IPS-18a (cell line): ENCODE results near the gene CDCP1.

ENCODE experiments used
- H3K27ac ChIP-seq: one replicate; pipeline ENCODE4 v1.5.1; 2013; ENCODE audit warnings: low read length
- H3K27me3 ChIP-seq: one replicate; pipeline ENCODE4 v1.6.1; 2013; ENCODE audit warnings: mild to moderate bottlenecking, low read length; ENCODE audit not compliant: control insufficient read depth, insufficient read depth
- H3K36me3 ChIP-seq: one replicate; pipeline ENCODE4 v1.6.1; 2013; ENCODE audit warnings: low read depth, low read length; ENCODE audit not compliant: control insufficient read depth
- H3K4me1 ChIP-seq: one replicate; pipeline ENCODE4 v1.6.1; 2013; ENCODE audit warnings: low read depth, low read length; ENCODE audit not compliant: control insufficient read depth
- H3K4me3 ChIP-seq: one replicate; pipeline ENCODE4 v1.5.1; 2013; ENCODE audit warnings: low read length
- H3K9ac ChIP-seq: one replicate; pipeline ENCODE4 v1.6.1; 2013; ENCODE audit warnings: mild to moderate bottlenecking, low read length, moderate library complexity
- H3K9me3 ChIP-seq: one replicate; pipeline ENCODE4 v1.6.1; 2013; ENCODE audit warnings: low read depth, low read length; ENCODE audit not compliant: control insufficient read depth

The CDCP1 gene

GRCh38 chr3:45182915-45183871 is 37.0 kb upstream of the CDCP1 start:
- Histone ChIP-seq H3K27ac (no peak overlapping the region), H3K4me1 (peaks cover 10% of the 10 kb centered on the region)

GRCh38 chr3:45181496-45181895 is 35.3 kb upstream of the CDCP1 start:
- Histone ChIP-seq H3K27me3 (no peaks in the 10 kb centered on the region), H3K36me3 (no peaks in the 10 kb centered on the region), H3K27ac (no peak overlapping the region), H3K4me3 (no peak overlapping the region), H3K9ac (no peak overlapping the region), H3K4me1 (peaks cover 10% of the 10 kb centered on the region), H3K9me3 (no peaks in the 10 kb centered on the region)

More at GRCh38 chr3:45182915-45183871, 37.0 kb upstream of the CDCP1 start:
- Histone ChIP-seq H3K9me3 (no peaks in the 10 kb centered on the region), H3K36me3 (no peaks in the 10 kb centered on the region), H3K9ac (no peak overlapping the region), H3K4me3 (no peak overlapping the region), H3K27me3 (no peaks in the 10 kb centered on the region)

DNA sequence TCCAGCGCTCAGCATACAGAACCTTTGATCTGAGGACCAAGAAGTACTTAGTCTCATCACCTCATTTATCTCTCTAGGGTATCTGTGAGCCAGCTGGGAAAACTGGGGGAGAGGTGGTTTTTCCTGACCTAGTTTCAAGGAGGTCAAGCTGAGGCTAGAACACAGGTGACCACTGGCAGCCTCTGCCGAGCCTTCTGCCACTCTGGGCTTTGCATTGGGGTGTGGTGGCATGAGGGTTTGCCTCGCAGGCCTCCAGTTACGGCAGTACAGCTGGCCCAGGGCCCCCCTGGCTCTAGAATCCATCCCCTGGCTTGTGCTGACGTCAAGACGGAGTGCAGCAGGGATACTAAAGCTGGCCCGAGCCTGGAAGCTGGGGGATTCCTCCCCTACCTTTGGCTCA is 34.7 kb upstream of the CDCP1 start:
- no peak overlapping the region for H3K9ac ChIP-seq
- no peak overlapping the region for H3K27ac ChIP-seq
- H3K9me3 ChIP-seq, result no peaks in the 10 kb centered on the region
- H3K4me1 ChIP-seq, result peaks cover 10% of the 10 kb centered on the region
- H3K27me3 ChIP-seq, result no peaks in the 10 kb centered on the region
- no peaks in the 10 kb centered on the region for H3K36me3 ChIP-seq
- H3K4me3 ChIP-seq, result no peak overlapping the region

GRCh38 chr3:45180051-45180450 is 33.9 kb upstream of the CDCP1 start:
- Histone ChIP-seq H3K4me1 (peaks cover 10% of the 10 kb centered on the region), H3K27ac (no peak overlapping the region), H3K27me3 (no peaks in the 10 kb centered on the region)

GRCh38 chr3:45179163-45179562 is 33.0 kb upstream of the CDCP1 start:
- no peaks in the 10 kb centered on the region for H3K27me3 ChIP-seq
- H3K4me3 ChIP-seq, result no peak overlapping the region
- H3K4me1 ChIP-seq, result peaks cover 10% of the 10 kb centered on the region
- H3K27ac ChIP-seq, result no peak overlapping the region
- no peaks in the 10 kb centered on the region for H3K9me3 ChIP-seq
- no peak overlapping the region for H3K9ac ChIP-seq
- H3K36me3 ChIP-seq, result no peaks in the 10 kb centered on the region

More at GRCh38 chr3:45180051-45180450, 33.9 kb upstream of the CDCP1 start:
- Histone ChIP-seq H3K4me3 (no peak overlapping the region), H3K9ac (no peak overlapping the region), H3K36me3 (no peaks in the 10 kb centered on the region), H3K9me3 (no peaks in the 10 kb centered on the region)

DNA sequence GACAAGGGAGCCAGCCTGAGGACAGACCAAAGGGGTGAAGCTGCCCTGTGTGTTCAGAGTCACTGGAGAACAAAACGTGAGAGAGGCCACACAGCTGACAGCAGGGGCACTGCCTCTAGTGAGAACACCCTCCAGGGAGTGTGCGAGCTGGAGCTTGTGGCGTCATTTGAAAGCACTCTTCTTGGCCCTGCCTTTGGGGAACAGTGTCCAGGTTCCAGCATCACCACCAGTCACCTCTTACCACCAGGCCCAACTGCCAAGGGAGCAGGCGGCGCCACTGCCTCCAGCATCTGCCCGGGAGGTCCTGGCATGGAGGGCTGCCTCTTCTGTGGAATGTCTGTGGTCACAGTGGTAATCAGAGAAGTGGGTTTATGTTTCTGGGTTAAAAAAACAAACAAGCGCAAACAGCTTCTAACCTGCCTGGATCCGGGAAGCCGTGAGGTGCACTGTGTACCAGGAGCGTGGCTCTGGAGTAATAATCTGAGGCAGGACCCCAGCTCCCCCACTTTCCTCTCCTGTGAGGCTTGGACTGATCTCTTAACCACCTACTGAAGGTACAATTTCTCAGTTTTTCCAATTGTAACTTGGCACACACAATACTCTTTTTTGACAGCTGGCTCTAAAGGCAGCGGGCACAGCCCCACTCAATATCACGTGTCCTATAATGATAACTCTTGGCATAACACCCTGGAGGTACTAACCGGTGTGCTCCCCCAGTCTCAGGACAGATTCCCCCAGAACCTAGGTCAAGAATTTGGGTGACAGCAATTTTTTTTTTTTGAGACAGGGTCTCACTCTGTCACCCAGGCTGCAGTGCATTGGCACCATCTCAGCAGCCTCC is 32.2 kb upstream of the CDCP1 start:
- H3K27me3 ChIP-seq, result no peaks in the 10 kb centered on the region
- no peak overlapping the region for H3K27ac ChIP-seq
- no peak overlapping the region for H3K4me3 ChIP-seq
- H3K4me1 ChIP-seq, result peaks cover 6% of the 10 kb centered on the region
- H3K9ac ChIP-seq, result no peak overlapping the region
- H3K36me3 ChIP-seq, result no peaks in the 10 kb centered on the region
- no peaks in the 10 kb centered on the region for H3K9me3 ChIP-seq

GRCh38 chr3:45176912-45177311 is 30.7 kb upstream of the CDCP1 start:
- H3K9me3 ChIP-seq, result no peaks in the 10 kb centered on the region
- H3K9ac ChIP-seq, result no peak overlapping the region
- no peaks in the 10 kb centered on the region for H3K27me3 ChIP-seq
- no peaks in the 10 kb centered on the region for H3K36me3 ChIP-seq
- no peak overlapping the region for H3K27ac ChIP-seq
- H3K4me1 ChIP-seq, result no peaks in the 10 kb centered on the region
- no peak overlapping the region for H3K4me3 ChIP-seq

DNA sequence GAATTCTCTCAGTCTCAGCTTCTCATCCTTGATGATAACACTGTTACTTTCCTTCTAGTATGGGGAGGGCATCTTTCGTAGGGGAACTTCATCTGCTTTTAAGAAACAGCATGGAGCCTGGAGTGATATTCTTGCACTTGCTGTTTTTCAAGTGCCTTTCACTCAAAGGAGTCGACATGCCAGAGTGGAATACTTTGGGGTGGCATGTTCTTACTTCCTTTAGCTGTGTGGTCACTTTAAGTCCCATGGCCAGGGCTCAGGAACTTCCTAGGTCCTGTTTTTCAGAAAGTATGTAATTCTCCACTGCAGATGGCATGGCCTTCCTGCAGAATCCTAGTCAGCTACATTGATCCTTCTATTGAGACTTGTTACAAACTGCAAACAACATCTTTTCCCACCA is 28.1 kb upstream of the CDCP1 start:
- no peaks in the 10 kb centered on the region for H3K27me3 ChIP-seq
- H3K27ac ChIP-seq, result no peak overlapping the region
- no peaks in the 10 kb centered on the region for H3K36me3 ChIP-seq
- no peaks in the 10 kb centered on the region for H3K9me3 ChIP-seq
- no peak overlapping the region for H3K9ac ChIP-seq
- H3K4me1 ChIP-seq, result no peaks in the 10 kb centered on the region
- no peak overlapping the region for H3K4me3 ChIP-seq

GRCh38 chr3:45173776-45174175 is 27.6 kb upstream of the CDCP1 start:
- Histone ChIP-seq H3K36me3 (no peaks in the 10 kb centered on the region), H3K4me3 (no peak overlapping the region), H3K9ac (no peak overlapping the region), H3K9me3 (no peaks in the 10 kb centered on the region), H3K27ac (no peak overlapping the region), H3K4me1 (no peaks in the 10 kb centered on the region), H3K27me3 (no peaks in the 10 kb centered on the region)

DNA sequence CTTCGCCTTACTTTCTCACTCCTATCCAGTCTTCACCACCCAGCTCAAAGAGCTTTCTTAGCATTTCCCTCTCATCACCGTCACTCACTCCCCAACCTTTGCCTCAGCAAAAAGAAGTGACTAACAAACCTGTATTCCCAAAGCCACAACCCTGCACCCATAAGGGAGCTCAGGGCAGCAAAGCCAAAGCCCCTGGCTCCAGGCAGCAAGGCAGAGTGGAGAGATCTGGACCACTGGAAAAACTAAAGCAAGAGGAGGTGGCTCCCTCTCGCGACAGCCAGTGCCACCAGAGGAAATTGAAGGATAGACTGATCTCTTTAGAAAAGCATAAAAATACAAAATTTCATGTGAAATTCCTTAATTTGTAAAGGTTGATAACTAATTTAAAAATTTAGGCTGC is 25.1 kb upstream of the CDCP1 start:
- no peak overlapping the region for H3K9ac ChIP-seq
- H3K27ac ChIP-seq, result no peak overlapping the region
- no peaks in the 10 kb centered on the region for H3K9me3 ChIP-seq
- H3K4me3 ChIP-seq, result no peak overlapping the region
- no peaks in the 10 kb centered on the region for H3K36me3 ChIP-seq
- no peaks in the 10 kb centered on the region for H3K27me3 ChIP-seq
- peaks cover 17% of the 10 kb centered on the region for H3K4me1 ChIP-seq

DNA sequence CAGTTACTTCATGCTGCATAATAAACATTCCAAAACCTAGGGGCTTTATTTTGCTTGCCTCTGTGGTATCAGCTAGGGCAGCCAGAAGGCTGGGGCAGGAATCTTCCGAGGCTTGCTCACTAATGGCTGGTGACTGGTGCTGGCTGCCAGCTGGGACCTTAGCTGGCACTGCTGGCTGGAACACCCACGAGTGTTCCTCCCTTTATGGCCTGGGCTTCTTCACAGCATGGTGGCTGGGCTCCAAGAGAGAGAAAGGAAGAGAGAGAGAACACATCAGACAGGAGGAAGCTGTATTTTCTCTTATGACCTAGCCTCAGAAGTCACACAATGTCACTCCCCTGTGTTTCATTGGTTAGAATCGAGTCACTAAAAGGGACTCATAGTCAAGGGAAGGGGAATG is 23.9 kb upstream of the CDCP1 start:
- Histone ChIP-seq H3K27ac (no peak overlapping the region), H3K4me3 (no peak overlapping the region), H3K9ac (no peak overlapping the region), H3K27me3 (no peaks in the 10 kb centered on the region), H3K4me1 (peaks cover 17% of the 10 kb centered on the region), H3K9me3 (no peaks in the 10 kb centered on the region), H3K36me3 (no peaks in the 10 kb centered on the region)
